ENCODE measurements around the gene ZNF844. TPM values are rescaled to one million over a fixed set of nuclear protein-coding genes. Genes with fewer than 3 reads are reported as not detected.
A peak's percentile ranks its signal among the peaks of the same experiment; 100 is the strongest.

ZNF844 gene
- total RNA-seq, result 33.7 and 36.4 TPM in 2 replicates
- total RNA-seq (2013), result 26.2 TPM
- polyA plus RNA-seq, result 5.9 and 7.7 TPM in 2 replicates
- polyA minus RNA-seq, result 12.3 and 13.9 TPM in 2 replicates

DNA sequence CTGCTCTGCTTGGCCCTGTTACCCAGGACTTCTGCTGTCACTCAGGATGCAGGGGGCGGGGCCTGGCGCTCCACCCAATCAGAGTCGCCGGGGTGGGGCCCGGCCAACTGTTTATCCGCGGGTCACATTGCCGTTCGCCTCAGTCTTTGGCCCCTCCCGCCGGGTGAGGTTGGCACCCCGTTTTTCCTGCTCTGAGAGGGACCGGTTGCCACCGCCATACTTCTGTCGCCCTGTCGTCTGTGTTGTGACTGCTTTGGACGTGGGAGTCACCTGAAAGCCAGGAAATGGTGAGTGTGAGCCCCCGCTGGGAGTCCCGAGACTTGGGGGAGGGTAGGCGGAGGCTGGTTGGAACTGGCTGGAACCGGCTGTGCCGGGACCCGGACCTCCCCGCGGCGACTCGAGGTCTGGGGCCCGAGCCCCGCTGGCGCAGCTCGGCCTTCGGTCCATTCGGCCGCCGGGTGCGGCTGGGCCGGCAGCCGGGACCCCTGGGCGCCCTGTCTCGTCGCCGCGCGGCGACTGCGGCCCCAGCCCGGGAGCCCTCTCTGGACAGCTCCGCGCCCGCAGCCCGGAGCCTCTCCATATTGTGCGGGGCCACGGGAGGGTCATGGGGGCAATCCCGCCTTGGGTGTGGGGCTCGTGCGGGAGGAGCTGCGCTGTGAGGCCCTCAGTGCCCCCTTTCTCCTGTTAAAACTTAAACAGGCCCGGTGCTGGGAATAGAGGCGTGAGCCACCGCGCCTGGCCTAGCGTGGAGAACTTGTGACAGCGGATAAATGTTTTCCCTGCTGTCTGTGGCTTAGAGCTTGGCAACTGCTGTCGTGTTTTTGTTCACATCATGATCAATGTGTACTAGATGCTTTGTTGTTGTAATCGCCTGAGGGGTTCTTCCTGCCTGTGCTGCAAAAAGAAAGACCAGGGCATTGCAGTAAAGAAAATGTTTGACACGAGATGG, at the start of gene ZNF844:
ZNF844 (plus strand) TSS at position 142 of the 949 bp plus-strand sequence; CDS start at position 285, 143 bp downstream.
- Histone ChIP-seq H3K27me3 (replicated peaks in 1 of 4; ENCODE audit: control extremely low read depth in 1 of 4, control insufficient read depth in 3 of 4, insufficient read depth in 4 of 4, low read length in 3 of 4) (no peaks in the 10 kb centered on the region), H3K9ac (ENCODE audit: low read length) (peak within 1 kb of the TSS; percentile 84), H4K20me1 (ENCODE audit: control insufficient read depth, insufficient read depth, low read length, poor library complexity, severe bottlenecking) (peaks cover 6% of the 10 kb centered on the region), H3K27ac (ENCODE audit: low read length in 2 of 2) (peak within 1 kb of the TSS; percentile 83 to 87), H3K36me3 (replicated peaks in 1 of 2; ENCODE audit: control extremely low read depth in 1 of 2, control insufficient read depth in 1 of 2, extremely low read depth in 1 of 2, insufficient read depth in 2 of 2, low read length in 1 of 2) (peaks cover 0 to 2% of the 10 kb centered on the region in 2 experiments), H3K79me2 (ENCODE audit: control insufficient read depth, insufficient read depth, low read length) (peaks cover 49% of the 10 kb centered on the region), H2AFZ (ENCODE audit: insufficient read depth, low read depth, low read length, poor library complexity, severe bottlenecking) (peak within 1 kb of the TSS; percentile 79), H3K4me1 (ENCODE audit: control insufficient read depth in 2 of 2, insufficient read depth in 2 of 2, low read length in 2 of 2) (peaks cover 6 to 16% of the 10 kb centered on the region in 2 donors), H3K4me3 (ENCODE audit: control extremely low read depth in 1 of 5, extremely low read depth in 1 of 5, insufficient read depth in 1 of 5, low read depth in 2 of 5, low read length in 4 of 5) (peak within 1 kb of the TSS; percentile 73 to 93 (median 76)), H3K4me2 (replicated peaks; ENCODE audit: low read depth, low read length, poor library complexity, severe bottlenecking) (peak within 1 kb of the TSS; percentile 84), H3K9me3 (ENCODE audit: control extremely low read depth in 1 of 3, control insufficient read depth in 2 of 3, insufficient read depth in 1 of 3, low read length in 2 of 3) (peaks cover 1 to 45% (median 5%) of the 10 kb centered on the region in 3 donors)
- intact Hi-C loops (cut with micrococcal nuclease), result loop anchor here (1.0 to 2.0 kb wide), 3 partner anchors 28 to 78 kb away; partner anchors contain the start of gene ZNF20
- 1% methylated on average over 65 of the region's 66 CpGs for WGBS (ENCODE audit: insufficient coverage)
- POLR2A ChIA-PET, result no interaction called here
- H3K27me3 Mint-ChIP-seq, result no peaks in the 10 kb centered on the region
- ATAC-seq (ENCODE audit: low read depth) (peak; percentile 96), DNase-seq (peak; percentile 89)
- peak within 1 kb of the TSS; percentile 95 for H3K4me3 Mint-ChIP-seq
- peak within 1 kb of the TSS; percentile 94 for H3K27ac Mint-ChIP-seq
- peaks cover 11% of the 10 kb centered on the region for H3K4me1 Mint-ChIP-seq
- TF ChIP-seq EZH2 (IDR thresholded peaks at IDR 0.05; ENCODE audit: borderline replicate concordance, insufficient read depth, low read depth, low read length, poor library complexity, severe bottlenecking), result no peak
- TF ChIP-seq CTCF (IDR thresholded peaks at IDR 0.05), result no peak
- CTCF ChIA-PET, result interaction anchor here (0.6 to 1.3 kb wide), 4 partner anchors 13 to 266 kb away, joined by 3 to 4 read pairs (median 3); partner anchors contain the start of genes ZNF491, ZNF700 and ZNF878
- H3K9me3 Mint-ChIP-seq (ENCODE audit: insufficient read depth), result peaks cover 2% of the 10 kb centered on the region

Data from B cell (primary cell).